Hematopoietic multipotent progenitor cell (in vitro differentiated cells): ENCODE results near the gene BRF1. TPM values are rescaled to one million over a fixed set of nuclear protein-coding genes. Genes with fewer than 3 reads are reported as not detected.

Experiments used
- DNase-seq, 3 donors: peaks; one replicate each; pipeline ENCODE4 v3.0.0-alpha.2; 2011 to 2015; ENCODE audit warnings: low read depth in 2 of 3, low spot score in 2 of 3
- total RNA-seq: library from RNA; depleted of rRNA; stranded (reverse); fragments of >200 nt; gene quantifications from one replicate; pipeline ENCODE4 v1.2.3, GENCODE V29; 2012

BRF1 gene
- total RNA-seq, 1 donor: 125 TPM

DNA sequence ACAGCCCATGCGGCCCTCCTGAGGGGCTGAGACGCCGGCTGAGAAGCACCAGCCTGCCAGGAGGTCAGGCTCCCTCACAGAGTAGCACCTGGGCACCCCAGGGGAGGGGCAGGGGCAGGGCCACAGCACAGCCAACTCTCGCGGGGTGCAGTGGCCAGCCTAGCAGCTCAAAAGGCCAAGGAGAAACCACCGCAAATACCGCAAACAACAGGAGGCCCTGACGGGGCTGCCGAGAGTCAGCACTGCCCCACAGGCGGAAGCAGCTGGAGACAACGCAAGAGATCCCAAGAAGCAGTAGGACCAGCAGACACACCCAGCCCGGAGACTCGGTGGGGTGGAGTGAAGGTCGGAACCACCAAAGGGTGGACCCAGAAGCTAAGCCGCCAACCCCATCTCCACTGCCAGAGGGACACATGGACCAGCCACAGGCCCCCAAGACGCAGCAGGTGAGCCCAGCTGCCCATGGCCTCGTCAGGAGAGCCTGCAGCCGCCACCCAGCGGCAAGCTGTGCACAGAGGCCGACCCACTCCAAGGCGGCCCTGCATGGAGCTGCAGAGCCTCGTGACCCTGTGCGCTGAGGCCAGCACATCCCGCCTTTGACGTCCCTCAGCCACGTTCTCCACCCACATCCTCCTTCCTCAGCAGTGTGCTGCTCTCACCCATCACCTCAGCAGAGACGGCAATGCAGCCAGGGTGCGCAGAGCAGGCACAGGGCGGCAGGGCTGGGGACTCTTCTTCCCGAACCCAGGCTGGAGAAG lies 84.1 kb downstream of the BRF1 start:
- DNase-seq: no peak

DNA sequence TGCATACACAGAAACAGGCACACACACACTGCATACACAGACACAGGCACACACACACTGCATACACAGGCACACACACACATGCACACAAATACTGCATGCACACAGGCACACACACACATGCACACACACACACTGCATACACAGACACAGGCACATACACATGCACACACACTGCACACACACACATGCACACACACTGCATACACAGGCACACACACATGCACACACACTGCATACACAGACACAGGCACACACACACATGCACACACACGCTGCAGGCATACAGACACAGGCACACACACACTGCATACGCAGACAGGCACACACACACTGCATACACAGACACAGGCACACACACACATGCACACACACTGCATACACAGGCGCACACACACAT lies 85.2 kb downstream of the BRF1 start:
- no peak for DNase-seq

DNA sequence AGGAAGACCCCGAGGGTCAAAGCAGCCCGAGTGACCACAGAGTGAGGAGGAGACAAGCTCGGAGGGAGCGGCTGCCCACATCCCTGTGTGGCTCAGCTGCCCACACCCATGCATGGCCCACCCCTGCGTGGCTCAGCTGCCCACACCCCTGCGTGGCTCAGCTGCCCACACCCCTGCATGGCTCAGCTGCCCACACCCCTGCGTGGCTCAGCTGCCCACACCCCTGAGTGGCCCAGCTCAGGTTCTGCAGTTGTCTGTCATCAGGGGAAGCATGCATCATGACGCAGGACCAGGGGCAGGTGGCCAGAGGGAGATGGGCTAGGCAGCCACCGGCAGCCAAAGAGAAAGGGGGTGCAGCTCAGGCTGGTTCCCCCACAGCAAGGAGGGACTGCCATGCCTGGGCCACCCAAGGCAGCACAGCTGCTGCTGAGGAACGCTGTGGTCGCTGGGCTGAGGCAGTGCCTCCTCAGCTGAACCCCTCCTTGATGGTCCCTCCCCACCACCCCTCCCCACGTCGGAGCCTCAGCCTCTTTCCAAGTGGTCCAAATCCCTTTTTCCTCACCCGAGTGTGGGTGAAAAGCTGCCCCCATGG lies 86.4 kb downstream of the BRF1 start:
- DNase-seq: no peak

DNA sequence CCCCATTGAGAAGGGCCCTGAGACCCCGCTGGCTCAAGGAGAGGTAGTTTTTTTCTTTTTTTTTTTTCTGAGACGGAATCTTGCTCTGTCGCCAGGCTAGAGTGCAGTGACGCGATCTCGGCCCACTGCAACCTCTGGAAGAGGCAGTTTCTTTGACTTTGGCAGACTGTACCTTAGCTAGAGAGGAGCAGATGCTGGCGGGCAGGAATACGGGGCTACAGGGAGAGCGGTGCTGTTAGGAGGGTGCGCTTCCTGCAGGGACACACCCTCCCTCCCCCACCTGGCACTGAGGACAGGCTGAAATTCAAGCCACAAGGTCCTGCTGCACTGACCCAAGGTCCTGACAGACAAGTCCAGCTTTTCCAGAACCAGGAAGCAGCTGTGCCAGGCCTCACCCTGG lies 87.4 kb downstream of the BRF1 start:
- DNase-seq: no peak

DNA sequence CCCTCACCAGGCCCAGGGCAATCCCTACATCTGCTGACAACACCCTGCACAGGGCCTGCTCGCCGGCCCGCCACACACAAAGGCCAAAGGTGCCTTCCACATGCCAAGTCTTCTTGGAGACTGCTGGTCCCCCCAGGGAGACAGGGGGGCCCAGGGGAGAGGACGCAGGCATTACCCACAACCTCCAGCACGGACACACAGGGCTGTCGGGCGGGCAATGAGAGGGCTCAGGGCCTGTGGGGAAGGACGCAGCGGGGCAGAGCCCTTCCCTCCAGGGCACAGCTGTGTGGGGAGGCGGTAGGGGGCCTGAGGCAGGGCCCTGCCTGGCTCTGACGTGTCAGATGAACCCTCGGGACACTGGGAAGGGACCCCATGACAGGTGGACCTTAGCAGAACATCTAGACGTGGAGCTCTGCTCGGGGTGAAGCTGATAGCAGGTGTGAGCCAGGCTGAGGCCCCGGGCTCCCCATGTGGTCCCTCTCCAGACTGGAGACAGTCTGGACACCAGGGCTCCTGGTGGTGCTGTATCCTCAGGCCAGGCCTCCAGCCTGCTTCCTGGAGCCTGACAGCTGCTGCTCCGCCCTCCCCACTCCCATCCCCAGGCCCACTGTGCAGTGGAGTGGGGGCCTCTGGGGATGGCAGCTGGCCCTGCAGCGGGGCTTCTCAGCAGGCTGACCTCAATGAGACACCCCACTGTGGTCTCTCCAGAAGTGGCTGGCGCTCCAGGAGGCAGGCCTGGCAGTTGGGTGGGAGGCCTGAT lies 88.1 kb downstream of the BRF1 start:
- DNase-seq: no peak

DNA sequence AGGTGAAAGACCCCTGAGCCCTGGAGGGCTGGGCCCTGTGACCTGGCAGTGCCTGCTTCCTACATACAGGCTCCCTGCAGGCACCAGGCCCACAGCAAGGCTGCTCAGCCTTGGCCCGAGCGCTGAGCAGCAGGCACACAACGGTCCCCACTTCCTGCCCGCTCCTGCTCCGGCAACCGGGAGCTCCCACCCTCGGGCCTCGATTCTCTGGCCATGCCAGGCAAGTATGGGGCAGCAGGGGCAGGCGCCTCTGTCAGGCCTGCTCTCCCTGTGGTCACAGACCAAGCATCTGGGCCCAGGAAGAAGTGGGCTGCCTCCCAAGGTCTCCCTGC lies 89.1 kb downstream of the BRF1 start:
- no peak for DNase-seq

DNA sequence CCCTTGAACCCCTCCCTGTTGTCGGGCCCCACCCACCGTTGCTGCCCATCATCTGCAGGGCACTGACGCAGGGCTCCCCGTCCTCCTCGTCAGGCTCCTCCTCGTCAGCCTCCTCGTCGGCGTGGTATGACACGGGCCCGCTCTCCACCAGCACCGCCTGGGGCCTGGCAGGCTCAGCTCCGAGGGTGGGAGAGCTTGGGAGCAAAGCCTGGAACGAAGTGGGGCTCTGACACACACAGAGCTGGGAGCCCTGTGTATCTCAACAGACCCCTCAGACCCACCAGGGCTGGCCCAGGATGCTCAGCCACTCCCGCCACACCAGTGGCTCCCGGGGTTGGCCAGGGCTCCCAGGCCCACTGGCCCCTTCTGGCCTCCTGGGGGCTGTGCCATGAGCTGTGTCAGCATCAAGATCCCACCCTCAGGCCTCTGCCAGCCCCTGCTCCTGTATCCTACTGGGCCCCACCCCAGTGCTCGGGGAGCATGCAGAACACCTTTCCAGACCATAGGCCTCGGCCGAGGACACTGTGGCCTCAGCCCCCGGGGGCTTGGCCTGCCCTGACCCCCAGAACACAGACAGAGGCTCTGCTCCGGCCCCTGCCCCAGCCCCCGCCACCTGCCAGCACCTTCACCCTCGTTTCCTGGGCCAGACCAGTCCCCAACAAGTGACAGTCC lies 89.6 kb downstream of the BRF1 start:
- DNase-seq: no peak

DNA sequence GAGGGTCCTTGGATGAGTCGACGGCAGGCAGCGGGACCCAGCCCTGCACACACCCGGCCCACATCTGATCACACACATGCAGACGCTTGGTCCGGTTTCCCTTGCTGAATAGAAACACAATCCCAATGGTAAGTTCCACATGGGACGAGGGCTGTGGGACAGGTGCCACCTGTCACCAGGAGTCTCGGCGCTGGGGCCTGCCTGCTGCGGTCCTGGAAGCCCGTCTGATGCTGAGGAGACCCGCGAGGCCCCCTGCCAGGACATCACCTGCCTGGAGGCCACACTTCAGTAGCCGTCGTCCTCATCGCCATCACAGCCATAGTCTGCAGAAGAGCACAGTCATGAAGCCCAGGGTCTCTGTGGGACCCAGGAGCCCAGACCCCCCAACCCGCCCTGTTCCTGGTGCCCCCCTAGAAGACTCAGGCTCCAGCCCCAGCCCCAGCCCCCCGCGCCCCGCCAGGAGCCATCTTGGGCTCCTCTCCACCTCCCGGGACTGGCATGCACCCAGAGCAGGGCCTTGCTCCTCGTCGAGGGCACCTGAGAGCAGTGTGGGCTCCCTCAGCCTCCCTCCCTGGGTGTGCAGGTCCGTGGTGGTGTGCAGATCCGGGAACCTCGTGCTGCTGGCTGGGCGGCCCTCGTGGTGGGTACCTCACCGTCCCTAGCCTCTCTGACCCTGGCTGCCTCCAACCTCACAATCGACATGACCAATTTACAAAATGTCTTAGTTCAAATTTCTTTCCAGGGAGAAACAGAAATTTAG lies 90.4 kb downstream of the BRF1 start:
- DNase-seq: no peak

DNA sequence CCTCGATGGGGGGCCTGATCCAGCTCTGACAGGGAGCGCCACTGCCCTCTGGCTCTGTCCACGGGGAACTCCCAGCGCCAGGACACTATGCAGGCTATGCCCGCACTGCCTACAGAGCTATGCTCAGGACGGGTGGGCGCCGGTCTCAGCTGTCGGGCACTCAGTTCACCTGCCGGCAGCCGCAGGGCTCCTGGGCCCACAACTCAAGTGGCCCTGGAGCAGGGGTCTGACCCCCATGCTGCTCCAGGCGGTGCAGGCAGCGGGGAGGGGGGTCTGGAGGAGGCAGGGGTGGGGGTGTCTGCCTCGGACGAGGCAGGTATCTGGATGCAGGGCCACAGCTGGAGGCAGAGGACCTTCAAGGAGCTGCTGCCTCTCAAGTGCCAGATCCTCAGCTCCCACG lies 91.2 kb downstream of the BRF1 start:
- no peak for DNase-seq

DNA sequence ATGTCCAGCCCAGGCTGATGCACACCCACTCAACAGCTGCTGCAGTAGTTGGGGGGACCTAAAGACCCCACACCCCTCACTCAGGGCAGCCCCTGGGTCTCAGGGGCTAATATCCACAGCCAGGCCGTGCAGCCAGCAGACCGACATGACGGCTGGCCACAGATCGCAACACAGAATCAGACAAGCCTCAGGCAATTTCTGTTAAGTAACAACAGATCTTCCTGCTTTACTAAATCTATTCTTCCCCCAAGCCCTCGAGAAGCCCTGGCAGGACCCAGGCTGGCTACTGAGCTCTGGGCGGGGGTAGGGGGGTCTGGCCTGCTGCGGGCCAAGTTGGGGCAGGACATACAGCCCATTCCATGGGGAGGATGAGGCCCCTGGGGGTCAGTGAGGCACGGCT lies 91.7 kb downstream of the BRF1 start:
- DNase-seq: no peak

DNA sequence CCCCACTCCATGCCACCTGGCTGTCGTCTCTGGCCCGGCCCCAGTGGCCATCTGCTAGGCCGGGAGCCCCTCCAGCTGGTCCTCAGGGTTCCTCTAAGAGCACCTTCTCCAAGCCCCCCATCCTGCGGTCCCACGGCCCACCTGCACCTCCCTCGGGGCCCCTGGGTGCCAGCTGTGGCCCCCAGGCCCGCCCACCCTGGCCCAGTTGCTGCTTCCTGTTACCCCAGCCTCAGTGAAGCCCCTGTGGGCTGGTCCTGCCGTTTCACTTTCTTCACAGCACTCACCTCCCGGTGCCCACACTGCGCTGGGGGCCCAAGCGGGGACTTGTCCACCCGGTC lies 92.1 kb downstream of the BRF1 start:
- DNase-seq: no peak

DNA sequence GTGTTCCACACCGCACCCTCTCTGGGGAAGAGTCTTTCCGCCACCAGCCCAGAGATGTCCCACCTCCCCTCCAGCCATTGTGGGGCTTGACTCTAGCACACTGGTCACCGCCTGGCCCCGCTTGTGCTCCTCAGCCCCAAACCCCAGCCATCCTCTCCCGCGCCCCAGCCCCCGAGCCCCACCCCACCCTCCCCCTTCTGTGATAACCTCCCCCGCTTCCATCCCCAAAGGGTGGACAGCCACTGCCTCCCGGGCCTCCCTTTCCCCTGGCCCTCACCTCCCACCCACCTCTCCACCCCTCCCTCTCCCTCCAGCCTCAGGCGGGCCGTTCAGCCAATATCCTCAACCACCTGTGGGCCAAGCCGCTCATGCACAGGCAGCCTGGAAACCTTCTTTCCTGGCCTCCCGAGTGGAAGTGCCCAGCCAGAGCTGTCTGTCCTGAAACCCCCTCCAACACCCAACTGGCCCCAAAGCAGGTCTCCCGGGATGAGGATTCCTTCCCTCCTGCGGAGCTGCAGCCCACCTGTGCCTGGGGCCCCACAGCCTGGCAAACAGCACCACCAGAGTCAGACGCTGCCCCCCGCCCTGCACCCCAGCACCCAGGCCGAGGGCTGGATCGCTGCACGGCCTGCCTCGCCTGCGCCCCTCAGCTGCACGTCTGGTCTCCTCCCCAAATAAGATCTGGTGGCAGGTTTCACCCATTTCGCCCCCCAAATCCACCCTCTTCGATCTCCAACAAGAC lies 92.6 kb downstream of the BRF1 start:
- no peak for DNase-seq

DNA sequence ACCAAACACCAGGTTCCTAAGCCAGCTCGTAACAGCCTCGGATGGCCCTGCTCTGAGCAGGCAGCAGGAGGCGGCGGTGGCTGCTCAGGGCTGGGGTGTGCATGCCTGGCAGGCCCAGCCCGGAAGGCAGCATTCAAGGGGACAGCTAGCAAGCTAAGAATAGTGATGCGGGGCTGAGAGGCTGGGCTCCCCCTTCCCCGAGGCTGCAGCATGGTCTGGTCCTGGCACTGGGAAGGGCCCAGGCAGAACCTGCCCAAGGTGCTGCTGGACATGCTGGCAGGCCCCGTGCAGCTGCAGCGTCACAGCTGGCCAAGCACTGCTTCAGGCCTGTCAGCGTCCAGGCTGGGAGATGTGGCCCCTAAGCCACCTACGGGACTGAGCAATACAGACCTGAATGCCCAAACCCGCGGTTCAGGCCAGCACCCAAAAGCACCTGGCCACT lies 93.3 kb downstream of the BRF1 start:
- DNase-seq: no peak

DNA sequence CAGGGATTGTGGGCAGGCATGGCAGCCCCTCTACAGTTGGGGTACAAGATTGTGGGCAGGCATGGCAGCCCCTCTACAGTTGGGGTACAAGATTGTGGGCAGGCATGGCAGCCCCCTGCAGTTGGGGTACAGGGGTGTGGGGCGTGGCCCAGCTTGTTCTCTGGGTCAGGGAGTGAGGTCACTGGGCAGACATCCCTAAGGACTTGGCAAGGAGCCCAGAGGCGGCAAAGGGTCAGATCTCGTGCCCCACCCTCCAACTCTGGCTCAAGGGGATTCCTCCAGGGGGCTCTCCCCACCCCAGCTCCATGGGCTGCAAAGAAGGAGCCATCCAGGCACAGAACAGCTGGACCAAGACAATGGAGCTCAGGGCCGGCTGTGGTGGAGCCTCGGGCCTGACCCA lies 93.9 kb downstream of the BRF1 start:
- no peak for DNase-seq

DNA sequence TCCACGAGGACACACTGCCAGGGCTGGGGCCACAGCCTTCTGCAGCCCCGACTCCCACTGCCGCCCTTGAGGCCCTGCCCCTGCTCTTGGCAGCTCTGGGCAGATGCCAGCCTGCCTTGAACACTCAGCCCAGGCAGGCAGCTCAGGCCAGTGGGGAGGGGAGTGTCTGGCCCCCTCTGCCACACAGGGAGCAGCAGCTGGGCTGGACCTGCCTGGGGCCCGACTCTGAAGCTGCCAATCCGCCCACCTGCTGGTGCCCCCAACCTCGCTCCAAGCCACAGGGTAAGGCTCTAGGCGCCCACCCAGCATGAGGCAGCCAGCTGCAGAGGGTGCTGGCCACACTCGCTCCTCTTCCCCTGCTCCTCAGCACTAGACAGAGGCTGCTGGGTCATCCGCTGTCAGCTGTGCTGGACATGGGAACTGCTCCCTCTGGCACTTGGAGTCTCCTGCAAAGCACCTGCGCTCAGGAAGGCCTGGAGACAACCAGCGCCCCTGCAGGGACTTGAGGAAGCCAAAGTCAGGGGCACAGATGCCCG lies 95.1 kb downstream of the BRF1 start:
- DNase-seq: no peak

DNA sequence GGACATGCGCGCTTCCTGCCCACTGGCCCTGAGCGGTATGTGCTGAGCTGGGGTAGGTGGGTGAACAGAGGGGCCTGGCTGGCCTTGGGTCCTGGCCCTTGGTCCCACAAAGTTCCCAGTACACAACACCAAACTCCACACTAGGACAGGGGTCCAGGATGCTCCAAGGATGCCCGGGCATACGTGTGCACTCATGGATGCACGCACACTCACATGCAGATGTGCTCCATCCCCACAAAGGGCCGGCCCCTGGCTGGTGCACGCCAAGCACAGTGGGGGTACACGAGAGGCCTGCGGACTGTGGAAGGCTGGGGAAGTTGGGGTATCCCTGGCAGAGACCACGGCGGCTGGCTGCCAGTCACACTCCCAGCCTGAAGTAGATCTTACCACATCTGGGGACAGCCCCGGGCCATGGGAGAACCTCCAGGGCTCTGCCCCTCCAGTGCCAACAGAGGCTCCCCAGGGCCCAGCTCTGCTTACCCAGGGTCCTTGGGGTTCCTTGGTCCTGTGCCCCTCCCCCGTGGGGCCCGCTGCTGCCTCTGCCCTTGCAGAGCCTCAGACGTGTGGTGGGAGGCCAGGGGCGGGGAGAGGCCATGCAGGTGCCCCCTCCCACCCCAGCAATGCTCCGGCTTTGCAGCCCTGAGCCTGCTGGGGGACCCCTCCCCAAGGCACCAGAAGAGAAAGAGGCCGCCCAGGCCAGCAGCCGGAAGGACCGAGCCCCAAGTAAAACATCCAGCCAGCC lies 95.7 kb downstream of the BRF1 start:
- no peak for DNase-seq

DNA sequence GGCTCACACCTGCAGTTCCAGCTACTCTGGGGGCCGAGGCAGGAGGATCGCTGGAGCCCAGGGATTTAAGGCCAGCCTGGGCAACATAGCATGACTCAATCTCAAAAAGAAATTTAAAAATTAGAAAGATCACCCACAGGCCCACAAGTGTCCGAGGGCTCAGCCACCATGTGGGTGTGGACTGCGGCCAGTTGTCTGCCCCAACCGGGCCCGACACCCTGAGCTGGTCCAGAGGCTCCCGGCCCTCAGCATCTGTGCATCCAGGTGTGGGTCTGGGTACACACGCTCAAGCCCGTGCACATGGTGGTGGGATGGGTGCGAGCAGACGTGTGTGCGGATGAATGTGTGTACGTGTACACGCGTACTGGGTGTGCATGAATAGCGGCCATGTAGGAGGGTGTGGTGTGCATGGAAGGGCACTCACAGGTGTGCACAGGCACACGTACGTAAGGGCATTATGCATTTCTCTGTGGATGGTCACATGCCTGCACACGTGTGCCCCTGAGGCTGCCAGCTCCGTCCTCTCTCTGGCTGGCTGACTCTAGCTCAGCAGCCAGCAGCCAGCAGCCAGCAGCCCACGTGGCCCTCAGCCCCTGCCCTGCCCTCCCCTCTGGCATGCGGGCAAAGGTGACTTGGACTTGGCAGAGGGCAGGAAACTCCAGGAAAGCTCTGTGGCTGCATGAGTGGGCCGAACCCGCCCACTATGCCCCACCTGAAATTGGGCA lies 96.4 kb downstream of the BRF1 start:
- DNase-seq: no peak

DNA sequence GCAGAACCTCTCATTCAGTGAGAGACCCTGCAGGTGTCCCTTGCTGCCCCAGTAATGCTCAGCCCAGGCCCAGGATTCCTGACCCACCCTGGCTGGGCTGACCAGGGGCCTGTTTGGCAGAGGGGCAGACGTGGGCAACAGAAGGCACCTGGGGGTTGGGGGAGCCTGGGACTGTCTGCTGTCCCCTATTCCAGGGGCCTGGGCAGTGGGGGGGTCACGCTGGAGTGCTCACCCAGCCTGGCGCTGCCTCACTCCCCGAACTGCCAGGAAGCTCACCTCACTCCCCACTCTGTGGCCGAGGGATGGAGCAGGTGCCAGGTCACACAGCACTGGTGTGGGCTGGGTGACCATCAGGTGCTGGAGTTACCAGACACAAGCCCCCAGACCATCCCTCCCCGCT lies 97.1 kb downstream of the BRF1 start:
- no peak for DNase-seq
